Measurements from ENCODE around the gene RUFY3. TPM values are rescaled to one million over a fixed set of nuclear protein-coding genes. Genes with fewer than 3 reads are reported as not detected.

The RUFY3 gene
- total RNA-seq, 3 donors from 2014 or later = 31.9 to 54.2 (median 46.0) TPM

- H3K9me3 ChIP-seq = no peaks in the 10 kb centered on the region
- intact Hi-C loops (cut with DNase I, micrococcal nuclease) = no loop called here
- H3K4me3 ChIP-seq = no peak overlapping the region
- ATAC-seq = no peak
- H3K36me3 ChIP-seq (ENCODE audit: low read depth) = no peaks in the 10 kb centered on the region
- TF ChIP-seq CTCF (IDR thresholded peaks at IDR 0.05) = no peak
- H3K4me1 ChIP-seq (ENCODE audit: low read depth) = no peaks in the 10 kb centered on the region
- DNase-seq = no peak
Measured at GRCh38 chr4:70808151-70808550, 86.4 kb downstream of the RUFY3 start.

- Histone ChIP-seq H3K4me3 (no peak overlapping the region), H3K9me3 (no peaks in the 10 kb centered on the region), H3K36me3 (ENCODE audit: low read depth) (no peaks in the 10 kb centered on the region), H3K4me1 (ENCODE audit: low read depth) (no peaks in the 10 kb centered on the region)
- no peak for TF ChIP-seq CTCF (IDR thresholded peaks at IDR 0.05)
- DNase-seq (no peak), ATAC-seq (no peak)
- intact Hi-C loops (cut with DNase I, micrococcal nuclease) = no loop called here
Measured at GRCh38 chr4:70815370-70815769, 93.6 kb downstream of the RUFY3 start.

GRCh38 chr4:70816894-70817293, 95.1 kb downstream of the RUFY3 start:
- Histone ChIP-seq H3K36me3 (ENCODE audit: low read depth) (peaks cover 3% of the 10 kb centered on the region), H3K4me3 (no peak overlapping the region), H3K4me1 (ENCODE audit: low read depth) (no peaks in the 10 kb centered on the region), H3K9me3 (no peaks in the 10 kb centered on the region)
- ATAC-seq (no peak), DNase-seq (no peak)
- intact Hi-C loops (cut with DNase I, micrococcal nuclease) = no loop called here
- no peak for TF ChIP-seq CTCF (IDR thresholded peaks at IDR 0.05)

GRCh38 chr4:70818173-70818855, 96.5 kb downstream of the RUFY3 start:
- Histone ChIP-seq H3K36me3 (ENCODE audit: low read depth) (peaks cover 3% of the 10 kb centered on the region), H3K4me1 (ENCODE audit: low read depth) (no peaks in the 10 kb centered on the region), H3K9me3 (no peaks in the 10 kb centered on the region), H3K4me3 (no peak overlapping the region)
- intact Hi-C loops (cut with DNase I, micrococcal nuclease) = no loop called here
- ATAC-seq (no peak), DNase-seq (no peak)
- TF ChIP-seq CTCF (IDR thresholded peaks at IDR 0.05) = no peak

- H3K9me3 ChIP-seq = no peaks in the 10 kb centered on the region
- no peaks in the 10 kb centered on the region for H3K4me1 ChIP-seq (ENCODE audit: low read depth)
- DNase-seq (no peak), ATAC-seq (no peak)
- no peak overlapping the region for H3K4me3 ChIP-seq
- TF ChIP-seq CTCF (IDR thresholded peaks at IDR 0.05) = no peak
- intact Hi-C loops (cut with DNase I, micrococcal nuclease) = no loop called here
- H3K36me3 ChIP-seq (ENCODE audit: low read depth) = peaks cover 3% of the 10 kb centered on the region
Measured at GRCh38 chr4:70818921-70819320, 97.2 kb downstream of the RUFY3 start.

Measured in mucosa of descending colon (tissue), 3 donors.